ENCODE results near the gene PPME1.
"Not testable (repeated sequence)": the region's sequence is repeated elsewhere in the genome, so short reads cannot be mapped to it uniquely, and the experiment has no call there.

PPME1 gene

GRCh38 chr11:74134661-74135060, 36.4 kb upstream of the PPME1 start:
- TF ChIP-seq CTCF (IDR thresholded peaks at IDR 0.05; ENCODE audit: low read depth, low read length): no peak

GRCh38 chr11:74135127-74135840, 35.8 kb upstream of the PPME1 start:
- TF ChIP-seq CTCF (IDR thresholded peaks at IDR 0.05; ENCODE audit: low read depth, low read length): no peak
- peaks cover 78% of the 10 kb centered on the region for H3K36me3 ChIP-seq
- no peaks in the 10 kb centered on the region for H3K27me3 ChIP-seq (ENCODE audit: insufficient read depth, low read depth, severe bottlenecking)
- H3K27ac ChIP-seq: no peak overlapping the region
- no peak overlapping the region for H3K4me3 ChIP-seq (ENCODE audit: low read depth, low read length)
- DNase-seq: peak; percentile 70
- peaks cover 2% of the 10 kb centered on the region for H3K9me3 ChIP-seq (ENCODE audit: severe bottlenecking)

More at GRCh38 chr11:74134661-74135060, 36.4 kb upstream of the PPME1 start:
- no peaks in the 10 kb centered on the region for H3K27me3 ChIP-seq (ENCODE audit: insufficient read depth, low read depth, severe bottlenecking)
- H3K27ac ChIP-seq: no peak overlapping the region
- peaks cover 79% of the 10 kb centered on the region for H3K36me3 ChIP-seq
- DNase-seq: no peak
- H3K4me3 ChIP-seq (ENCODE audit: low read depth, low read length): no peak overlapping the region
- H3K9me3 ChIP-seq (ENCODE audit: severe bottlenecking): peaks cover 4% of the 10 kb centered on the region

- no peak for DNase-seq
- Histone ChIP-seq H3K4me3 (ENCODE audit: low read depth, low read length) (no peak overlapping the region), H3K36me3 (peaks cover 53% of the 10 kb centered on the region), H3K27me3 (ENCODE audit: insufficient read depth, low read depth, severe bottlenecking) (no peaks in the 10 kb centered on the region), H3K9me3 (ENCODE audit: severe bottlenecking) (no peaks in the 10 kb centered on the region), H3K27ac (no peak overlapping the region; the same call in 1 of the 2 replicates)
- no peak for TF ChIP-seq CTCF (IDR thresholded peaks at IDR 0.05; ENCODE audit: low read depth, low read length)
These were observed 33.1 kb upstream of the PPME1 start for GRCh38 chr11:74138021-74138420.

- no peak for TF ChIP-seq CTCF (IDR thresholded peaks at IDR 0.05; ENCODE audit: low read depth, low read length)
- Histone ChIP-seq H3K27me3 (ENCODE audit: insufficient read depth, low read depth, severe bottlenecking) (no peaks in the 10 kb centered on the region), H3K27ac (no peak overlapping the region; the same call in 1 of the 2 replicates), H3K9me3 (ENCODE audit: severe bottlenecking) (no peaks in the 10 kb centered on the region), H3K4me3 (ENCODE audit: low read depth, low read length) (no peak overlapping the region), H3K36me3 (peaks cover 47% of the 10 kb centered on the region)
- no peak for DNase-seq
These were observed 32.5 kb upstream of the PPME1 start for GRCh38 chr11:74138572-74138971.

GRCh38 chr11:74139151-74139918, 31.8 kb upstream of the PPME1 start:
- H3K4me3 ChIP-seq (ENCODE audit: low read depth, low read length): no peak overlapping the region
- H3K27ac ChIP-seq: no peak overlapping the region

GRCh38 chr11:74139919-74140431, 31.1 kb upstream of the PPME1 start:
- not testable (repeated sequence) for H3K9me3 ChIP-seq (ENCODE audit: severe bottlenecking); H3K27me3 ChIP-seq (ENCODE audit: insufficient read depth, low read depth, severe bottlenecking); H3K27ac ChIP-seq; DNase-seq; H3K4me3 ChIP-seq (ENCODE audit: low read depth, low read length)
- peaks cover 33% of the 10 kb centered on the region for H3K36me3 ChIP-seq

More at GRCh38 chr11:74139151-74139918, 31.8 kb upstream of the PPME1 start:
- H3K36me3 ChIP-seq: peaks cover 40% of the 10 kb centered on the region
- TF ChIP-seq CTCF (IDR thresholded peaks at IDR 0.05; ENCODE audit: low read depth, low read length): no peak
- no peaks in the 10 kb centered on the region for H3K27me3 ChIP-seq (ENCODE audit: insufficient read depth, low read depth, severe bottlenecking)
- no peak for DNase-seq
- no peaks in the 10 kb centered on the region for H3K9me3 ChIP-seq (ENCODE audit: severe bottlenecking)
